Erythroblast (primary cell): ENCODE measurements around the gene NID1.
"Not testable (repeated sequence)": the region's sequence is repeated elsewhere in the genome, so short reads cannot be mapped to it uniquely, and the experiment has no call there.

ENCODE experiments used
- DNase-seq, 2 experiments: peaks; one replicate each; lab custom pipeline; 2025; lab: John Stamatoyannopoulos, UW
- GATA1 ChIP-seq: IDR thresholded peaks from 2 replicates; pipeline ENCODE4 v1.6.1; 2011; ENCODE audit warnings: low read depth, mild to moderate bottlenecking, control low read depth, low read length, moderate library complexity
- POLR2A ChIP-seq: IDR thresholded peaks from 2 replicates; pipeline ENCODE4 v1.6.1; 2011; ENCODE audit warnings: mild to moderate bottlenecking, low read length

NID1 gene

DNA sequence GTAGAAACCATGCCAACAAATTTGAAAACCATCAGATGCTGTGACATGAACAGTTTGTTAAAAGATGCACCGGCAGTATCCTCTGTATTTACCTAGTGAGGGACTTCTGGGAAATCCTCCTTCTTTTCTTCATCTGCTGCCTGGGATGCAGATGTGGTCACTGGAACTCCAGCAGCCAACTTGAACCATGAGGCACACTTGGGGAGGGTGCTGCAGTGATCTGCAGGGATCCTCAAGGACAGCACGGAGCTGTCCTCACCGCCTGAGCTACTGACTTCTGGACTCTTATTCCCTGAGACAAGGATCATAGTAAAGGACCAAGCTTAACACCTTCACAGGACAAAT is 19.5 kb upstream of the NID1 start:
- no peak for DNase-seq
- TF ChIP-seq GATA1 (no peak), POLR2A (no peak)

GRCh38 chr1:236083650-236084385 is 18.9 kb upstream of the NID1 start:
- DNase-seq = no peak

GRCh38 chr1:236082526-236082925 is 17.6 kb upstream of the NID1 start:
- no peak for TF ChIP-seq POLR2A
- TF ChIP-seq GATA1 = no peak
- no peak for DNase-seq

More at GRCh38 chr1:236083650-236084385, 18.9 kb upstream of the NID1 start:
- TF ChIP-seq POLR2A (no peak), GATA1 (no peak)

GRCh38 chr1:236081546-236082227 is 16.8 kb upstream of the NID1 start:
- TF ChIP-seq POLR2A (no peak), GATA1 (no peak)
- DNase-seq = no peak

- no peak for DNase-seq
- no peak for TF ChIP-seq GATA1
- no peak for TF ChIP-seq POLR2A
Observed at GRCh38 chr1:236079703-236080102, 14.8 kb upstream of the NID1 start.

- no peak for DNase-seq
- TF ChIP-seq POLR2A (no peak), GATA1 (no peak)
Observed at GRCh38 chr1:236078993-236079392, 14.1 kb upstream of the NID1 start.

DNA sequence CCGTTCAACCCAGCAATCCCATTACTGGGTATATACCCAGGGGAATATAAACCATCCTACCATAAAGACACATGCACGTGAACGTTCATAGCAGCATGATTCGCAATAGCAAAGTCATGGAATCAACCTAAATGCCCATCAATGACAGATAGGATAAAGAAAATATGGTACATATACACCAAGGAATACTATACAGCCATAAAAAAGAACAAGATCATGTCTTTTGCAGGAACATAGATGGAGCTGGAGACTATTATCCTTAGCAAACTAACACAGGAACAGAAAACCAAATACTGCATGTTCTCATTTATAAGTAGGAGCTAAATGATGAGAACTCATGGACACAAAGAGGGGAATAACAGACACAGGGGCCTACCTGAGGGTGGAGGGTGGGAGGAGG is 13.2 kb upstream of the NID1 start:
- DNase-seq = not testable (repeated sequence)

- DNase-seq = no peak
- TF ChIP-seq GATA1 (no peak), POLR2A (no peak)
Observed at GRCh38 chr1:236075848-236076247, 11.0 kb upstream of the NID1 start.

DNA sequence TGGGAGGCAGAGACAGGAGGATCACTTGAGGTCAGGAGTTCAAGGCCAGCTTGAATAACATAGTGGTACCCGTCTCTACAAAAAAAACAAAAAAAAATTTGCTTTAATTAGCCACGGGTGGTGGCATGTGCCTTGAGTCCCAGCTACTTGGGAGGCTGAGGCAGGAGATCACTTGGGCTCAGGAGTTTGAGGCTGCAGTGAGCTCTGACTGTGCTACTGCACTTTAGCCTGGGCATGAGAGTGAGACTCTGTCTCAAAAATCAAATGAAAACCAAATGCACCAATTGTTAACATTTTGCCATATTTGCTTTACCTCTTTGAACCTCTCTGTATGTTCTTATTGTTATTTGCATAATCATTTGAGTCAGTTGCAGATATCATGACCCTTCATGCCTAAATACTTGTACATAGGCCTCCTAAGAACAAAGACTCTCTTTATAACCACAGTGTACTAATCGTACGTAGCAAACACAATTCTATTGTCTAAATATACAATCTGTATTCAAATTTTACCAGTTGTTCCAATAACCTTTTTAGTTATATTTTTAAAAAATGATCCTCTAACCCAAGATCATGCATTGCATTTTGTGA is 8.5 kb upstream of the NID1 start:
- TF ChIP-seq POLR2A = no peak
- no peak for TF ChIP-seq GATA1
- DNase-seq = no peak

DNA sequence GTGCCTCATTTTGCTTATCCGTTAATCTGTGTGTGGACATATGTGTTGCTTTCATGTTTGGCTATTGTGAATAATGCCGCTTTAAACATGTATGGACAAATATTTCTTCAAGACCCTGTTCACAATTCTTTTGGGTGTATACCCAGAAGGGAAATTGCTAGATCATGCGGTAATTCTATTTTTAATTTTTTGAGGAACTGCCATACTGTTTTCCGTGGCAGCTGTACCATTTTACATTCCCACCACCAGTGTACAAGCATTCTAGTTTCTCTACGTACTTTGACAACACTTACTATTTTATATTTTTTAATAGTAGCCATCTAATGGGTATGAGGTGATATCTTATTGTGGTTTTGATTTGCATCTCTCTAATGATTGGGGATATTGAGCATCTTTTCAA is 7.1 kb upstream of the NID1 start:
- DNase-seq = no peak
- no peak for TF ChIP-seq POLR2A
- no peak for TF ChIP-seq GATA1

DNA sequence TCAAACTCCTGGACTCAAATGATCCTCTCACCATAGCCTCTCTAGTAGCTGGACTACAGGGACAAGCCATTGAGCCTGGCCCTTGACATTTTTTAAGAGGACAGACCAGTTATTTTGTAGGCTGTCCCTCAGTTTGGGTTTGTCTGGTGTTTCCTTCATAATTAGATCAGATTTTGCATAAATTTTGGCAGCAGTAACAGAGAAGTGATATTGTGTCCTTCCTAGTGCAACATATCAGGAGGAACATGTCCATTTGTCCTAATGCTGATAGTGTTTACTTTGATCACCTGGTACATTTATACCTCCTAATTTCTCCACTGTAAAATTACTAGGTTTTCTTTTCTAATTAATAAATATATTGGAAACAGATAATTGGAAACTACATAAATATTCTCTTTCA is 5.9 kb upstream of the NID1 start:
- TF ChIP-seq GATA1 = no peak
- TF ChIP-seq POLR2A = no peak
- DNase-seq = no peak

DNA sequence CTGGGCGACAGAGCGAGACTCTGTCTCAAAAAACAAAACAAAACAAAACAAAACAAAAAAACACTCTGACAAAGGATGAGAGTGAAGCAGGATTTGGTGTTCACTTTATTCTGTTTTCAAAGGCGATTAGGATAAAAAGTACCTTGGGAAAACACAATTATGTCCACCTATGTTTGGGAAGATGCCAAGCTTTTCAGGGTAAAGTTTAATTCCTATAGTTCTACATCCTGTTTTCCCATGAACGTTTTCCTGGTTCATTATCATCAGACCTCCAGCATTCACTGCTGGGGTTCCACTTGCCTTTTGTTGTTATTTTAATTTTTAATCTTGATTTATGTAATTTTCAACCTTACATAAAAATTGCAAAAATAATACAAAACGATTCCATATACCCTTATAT is 4.9 kb upstream of the NID1 start:
- TF ChIP-seq POLR2A (no peak), GATA1 (no peak)
- no peak for DNase-seq

DNA sequence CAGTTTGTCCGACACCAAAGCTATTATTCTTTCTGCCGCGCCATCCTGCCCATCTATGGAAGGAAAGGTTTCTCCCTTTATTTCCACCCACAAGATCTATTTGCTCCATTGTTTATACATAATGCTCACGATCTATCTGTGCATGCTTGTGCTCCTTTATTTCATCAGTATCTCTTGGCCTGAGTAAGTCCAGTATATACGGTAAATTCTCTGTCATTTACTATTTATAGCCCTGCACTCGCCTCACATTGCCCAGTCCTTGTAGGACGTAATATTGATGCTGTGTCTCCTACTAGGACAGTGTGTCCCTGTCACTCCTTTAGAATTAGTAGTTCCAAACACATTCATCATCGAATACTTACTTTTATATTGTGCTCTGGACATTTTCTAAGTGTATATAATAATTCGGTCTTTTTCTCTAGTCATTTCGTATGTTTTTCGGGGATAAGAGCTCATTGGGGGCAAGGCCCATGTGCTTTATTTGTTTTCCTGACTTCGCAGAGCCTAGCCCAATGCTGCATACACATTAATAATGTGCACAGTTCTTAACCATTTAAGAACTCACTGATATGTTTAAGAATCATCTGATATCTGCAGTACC is 3.1 kb upstream of the NID1 start:
- TF ChIP-seq GATA1 = no peak
- no peak for TF ChIP-seq POLR2A
- DNase-seq = no peak

DNA sequence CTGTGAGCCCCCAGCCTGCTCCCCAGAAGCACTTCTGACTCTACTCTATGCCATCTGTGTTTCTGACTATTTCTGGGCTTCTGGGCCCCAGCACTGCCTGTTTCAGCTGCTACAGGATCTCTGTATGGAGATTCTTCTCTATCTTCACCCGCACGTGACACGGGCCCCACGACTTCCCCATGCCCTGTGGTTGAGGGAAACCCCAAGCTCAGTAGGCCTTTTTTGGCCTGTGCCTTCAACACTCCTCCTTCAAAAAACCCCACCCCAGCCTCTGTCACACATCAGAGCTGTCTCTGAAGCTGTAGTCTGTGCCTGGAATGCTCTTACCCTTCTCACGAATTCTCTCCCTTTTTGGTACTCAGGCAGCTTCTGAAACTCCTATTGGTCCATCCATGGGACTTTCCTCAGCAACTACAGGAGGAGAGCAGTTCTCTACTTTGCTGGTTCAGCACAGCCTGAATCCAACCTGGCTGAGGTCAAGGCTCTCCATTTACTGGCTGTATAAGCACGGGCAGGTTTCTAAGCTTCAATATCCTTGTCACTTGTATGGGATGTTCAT is 2.0 kb upstream of the NID1 start:
- no peak for TF ChIP-seq POLR2A
- TF ChIP-seq GATA1 = no peak
- DNase-seq = peak; percentile 13 to 15
